GM18505 (cell line): ENCODE results near the gene HSFX3.
"Not testable (repeated sequence)": the region's sequence is repeated elsewhere in the genome, so short reads cannot be mapped to it uniquely, and the experiment has no call there.

ENCODE experiments used
- ATAC-seq: cut with Tn5 transposase; IDR thresholded peaks from one replicate; pipeline ENCODE4 v1.9.1; 2021; ENCODE audit not compliant: unreplicated experiment
- POLR2A ChIP-seq: IDR thresholded peaks from 4 replicates; pipeline ENCODE4 v1.6.1; 2011; ENCODE audit warnings: borderline replicate concordance; ENCODE audit not compliant: insufficient read depth, insufficient read length; ENCODE audit errors: extremely low read depth

Gene HSFX3

GRCh38 chrX:149522916-149523315 is 26.8 kb downstream of the HSFX3 start:
- ATAC-seq = no peak
- TF ChIP-seq POLR2A = no peak

GRCh38 chrX:149521438-149521837 is 28.3 kb downstream of the HSFX3 start:
- no peak for ATAC-seq
- TF ChIP-seq POLR2A = no peak

- not testable (repeated sequence) for ATAC-seq
Measured at GRCh38 chrX:149520636-149521277, 29.0 kb downstream of the HSFX3 start.

GRCh38 chrX:149518236-149518635 is 31.5 kb downstream of the HSFX3 start:
- no peak for TF ChIP-seq POLR2A
- no peak for ATAC-seq

GRCh38 chrX:149517308-149517707 is 32.4 kb downstream of the HSFX3 start:
- no peak for ATAC-seq
- no peak for TF ChIP-seq POLR2A

GRCh38 chrX:149516604-149517003 is 33.1 kb downstream of the HSFX3 start:
- TF ChIP-seq POLR2A = no peak
- no peak for ATAC-seq

- no peak for ATAC-seq
- no peak for TF ChIP-seq POLR2A
Measured at GRCh38 chrX:149515954-149516602, 33.6 kb downstream of the HSFX3 start.

GRCh38 chrX:149513825-149514428 is 35.8 kb downstream of the HSFX3 start:
- ATAC-seq = no peak
- no peak for TF ChIP-seq POLR2A

GRCh38 chrX:149512225-149512885 is 37.4 kb downstream of the HSFX3 start:
- TF ChIP-seq POLR2A = no peak
- ATAC-seq = peak; percentile 82

- no peak for ATAC-seq
- TF ChIP-seq POLR2A = no peak
Measured at GRCh38 chrX:149511081-149511480, 38.6 kb downstream of the HSFX3 start.

GRCh38 chrX:149510386-149510785 is 39.3 kb downstream of the HSFX3 start:
- no peak for ATAC-seq
- no peak for TF ChIP-seq POLR2A

- ATAC-seq = no peak
- no peak for TF ChIP-seq POLR2A
Measured at GRCh38 chrX:149508467-149508866, 41.3 kb downstream of the HSFX3 start.

GRCh38 chrX:149506349-149506748 is 43.4 kb downstream of the HSFX3 start:
- no peak for ATAC-seq

GRCh38 chrX:149505671-149506070 is 44.1 kb downstream of the HSFX3 start:
- no peak for TF ChIP-seq POLR2A
- no peak for ATAC-seq

More at GRCh38 chrX:149506349-149506748, 43.4 kb downstream of the HSFX3 start:
- TF ChIP-seq POLR2A = no peak
